ENCODE measurements around the gene HSPB6. TPM values are rescaled to one million over a fixed set of nuclear protein-coding genes. Genes with fewer than 3 reads are reported as not detected.

Gene HSPB6
- total and polyA plus RNA-seq, 2 donors from 2014 or later: 53.1 to 64.3 TPM

DNA sequence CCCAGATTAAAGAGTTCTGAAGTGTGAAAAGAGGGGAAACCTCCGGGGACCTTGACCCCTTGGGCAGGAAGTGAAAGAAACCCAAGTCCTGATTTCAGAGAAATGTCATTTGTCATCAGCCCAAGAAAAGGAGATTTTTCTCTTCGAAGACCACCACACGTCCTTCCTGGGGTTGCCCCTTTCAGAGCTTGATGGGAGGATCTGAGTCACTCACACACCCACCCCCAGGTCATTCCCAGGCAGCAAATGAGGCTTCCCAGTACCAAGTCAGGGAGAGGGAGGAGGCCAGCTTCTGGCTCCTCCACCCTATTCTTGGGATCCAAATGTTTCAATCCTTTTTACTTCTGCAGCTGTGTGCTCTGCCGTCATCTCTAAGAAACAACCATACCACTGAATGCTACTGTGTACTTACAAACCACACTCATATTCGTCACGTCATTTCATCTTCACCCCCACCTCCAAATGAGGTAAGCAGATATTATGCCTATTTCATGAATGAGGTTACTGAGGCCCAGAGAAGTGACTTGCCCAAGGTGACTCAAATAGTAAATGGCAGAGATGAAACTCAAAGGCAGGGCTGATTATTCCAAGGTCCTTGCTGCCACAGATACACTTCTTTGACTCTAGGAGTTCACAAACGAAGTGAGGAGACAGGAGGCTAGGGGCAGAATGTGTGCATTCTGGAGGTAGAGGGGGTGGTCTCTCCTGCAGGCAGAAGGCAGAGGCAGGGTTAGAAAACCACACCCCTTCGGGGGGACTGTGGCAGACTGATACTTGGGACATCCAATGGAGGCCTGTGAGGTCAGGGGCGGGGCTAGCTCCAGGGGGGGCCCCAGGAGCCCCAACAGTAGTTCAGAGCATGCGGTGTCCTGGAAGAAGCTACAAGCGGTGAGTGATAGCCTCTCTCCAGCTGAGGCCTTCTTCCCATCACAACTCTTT lies 44.0 kb downstream of the HSPB6 start:
- Histone ChIP-seq H3K36me3 (ENCODE audit: control insufficient read depth in 2 of 3, insufficient read depth in 3 of 3, low read length in 3 of 3) (no peaks in the 10 kb centered on the region), H3K4me3 (ENCODE audit: low read length in 3 of 3) (no peak overlapping the region), H3K27ac (ENCODE audit: low read depth in 2 of 2, low read length in 2 of 2) (no peak overlapping the region), H3K9ac (ENCODE audit: low read length in 3 of 3) (no peak overlapping the region), H3K27me3 (ENCODE audit: control insufficient read depth, insufficient read depth, low read length) (no peaks in the 10 kb centered on the region), H3K9me3 (ENCODE audit: control insufficient read depth in 2 of 3, insufficient read depth in 1 of 3, low read length in 3 of 3) (no peaks in the 10 kb centered on the region), H3K4me1 (ENCODE audit: control insufficient read depth in 2 of 3, insufficient read depth in 2 of 3, low read depth in 1 of 3, low read length in 3 of 3) (peaks cover 0 to 7% (median 0%) of the 10 kb centered on the region in 3 donors)
- TF ChIP-seq, protein P1, sequence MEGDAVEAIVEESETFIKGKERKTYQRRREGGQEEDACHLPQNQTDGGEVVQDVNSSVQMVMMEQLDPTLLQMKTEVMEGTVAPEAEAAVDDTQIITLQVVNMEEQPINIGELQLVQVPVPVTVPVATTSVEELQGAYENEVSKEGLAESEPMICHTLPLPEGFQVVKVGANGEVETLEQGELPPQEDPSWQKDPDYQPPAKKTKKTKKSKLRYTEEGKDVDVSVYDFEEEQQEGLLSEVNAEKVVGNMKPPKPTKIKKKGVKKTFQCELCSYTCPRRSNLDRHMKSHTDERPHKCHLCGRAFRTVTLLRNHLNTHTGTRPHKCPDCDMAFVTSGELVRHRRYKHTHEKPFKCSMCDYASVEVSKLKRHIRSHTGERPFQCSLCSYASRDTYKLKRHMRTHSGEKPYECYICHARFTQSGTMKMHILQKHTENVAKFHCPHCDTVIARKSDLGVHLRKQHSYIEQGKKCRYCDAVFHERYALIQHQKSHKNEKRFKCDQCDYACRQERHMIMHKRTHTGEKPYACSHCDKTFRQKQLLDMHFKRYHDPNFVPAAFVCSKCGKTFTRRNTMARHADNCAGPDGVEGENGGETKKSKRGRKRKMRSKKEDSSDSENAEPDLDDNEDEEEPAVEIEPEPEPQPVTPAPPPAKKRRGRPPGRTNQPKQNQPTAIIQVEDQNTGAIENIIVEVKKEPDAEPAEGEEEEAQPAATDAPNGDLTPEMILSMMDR (IDR thresholded peaks at IDR 0.05; ENCODE audit: borderline replicate concordance, extremely low read depth, insufficient read depth): no peak
- no peak for FAIRE-seq
- no peak for DNase-seq
- intact Hi-C loops (cut with DNase I): no loop called here

DNA sequence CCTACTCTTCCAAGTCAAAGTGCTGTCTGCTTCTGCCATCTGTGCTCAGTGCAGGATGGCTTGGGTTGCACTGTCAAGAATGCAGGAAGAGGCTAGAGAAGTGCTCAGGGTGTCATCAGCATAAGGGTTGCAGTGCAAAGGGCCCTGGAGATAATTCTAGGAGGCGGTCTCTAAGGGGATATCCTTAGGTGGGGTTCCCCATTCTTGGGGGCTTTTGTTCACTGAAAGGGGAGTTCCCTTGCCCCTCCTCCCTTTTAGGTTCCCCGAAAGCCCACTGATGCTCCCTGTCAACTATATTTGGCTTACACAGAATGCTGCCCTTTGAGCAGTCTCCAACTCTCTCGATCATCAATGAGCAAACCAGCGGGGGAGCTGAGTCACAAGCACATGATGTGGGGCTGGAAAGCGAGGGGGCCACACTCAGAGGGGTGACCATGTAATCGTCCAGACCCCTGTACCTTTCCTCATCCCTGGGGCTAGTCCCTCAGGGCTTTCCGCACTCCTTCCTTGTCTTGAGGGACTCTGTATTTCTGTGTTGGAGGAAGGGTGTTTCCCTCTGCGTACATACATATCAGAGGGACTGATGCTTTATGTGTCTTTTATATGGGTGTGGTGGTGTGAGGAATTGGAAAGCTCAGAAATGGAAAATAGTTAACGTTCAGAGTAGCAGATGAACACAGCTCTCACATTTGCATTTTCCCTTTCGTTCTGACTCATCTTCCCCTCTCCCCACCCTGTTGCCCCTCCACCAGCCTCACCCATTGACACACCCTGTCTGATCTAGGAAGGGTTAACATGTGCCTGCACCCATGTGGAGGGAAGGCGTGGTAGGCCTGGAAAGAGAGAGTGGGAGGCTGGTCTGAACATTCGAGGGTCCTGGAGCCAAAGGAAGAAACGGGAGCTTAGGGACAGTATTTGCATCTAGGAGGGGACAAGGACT lies 45.8 kb downstream of the HSPB6 start:
- H3K4me1 ChIP-seq (ENCODE audit: control insufficient read depth in 2 of 3, insufficient read depth in 2 of 3, low read depth in 1 of 3, low read length in 3 of 3): peaks cover 0 to 5% (median 0%) of the 10 kb centered on the region in 3 donors
- no peak overlapping the region for H3K4me3 ChIP-seq (ENCODE audit: low read length in 3 of 3)
- H3K9me3 ChIP-seq (ENCODE audit: control insufficient read depth in 2 of 3, insufficient read depth in 1 of 3, low read length in 3 of 3): no peaks in the 10 kb centered on the region
- no peaks in the 10 kb centered on the region for H3K36me3 ChIP-seq (ENCODE audit: control insufficient read depth in 2 of 3, insufficient read depth in 3 of 3, low read length in 3 of 3)
- no peaks in the 10 kb centered on the region for H3K27me3 ChIP-seq (ENCODE audit: control insufficient read depth, insufficient read depth, low read length)
- TF ChIP-seq, protein P1 (IDR thresholded peaks at IDR 0.05; ENCODE audit: borderline replicate concordance, extremely low read depth, insufficient read depth): no peak
- FAIRE-seq (no peak), DNase-seq (no peak)
- intact Hi-C loops (cut with DNase I): no loop called here
- H3K9ac ChIP-seq (ENCODE audit: low read length in 3 of 3): no peak overlapping the region
- no peak overlapping the region for H3K27ac ChIP-seq (ENCODE audit: low read depth in 2 of 2, low read length in 2 of 2)

DNA sequence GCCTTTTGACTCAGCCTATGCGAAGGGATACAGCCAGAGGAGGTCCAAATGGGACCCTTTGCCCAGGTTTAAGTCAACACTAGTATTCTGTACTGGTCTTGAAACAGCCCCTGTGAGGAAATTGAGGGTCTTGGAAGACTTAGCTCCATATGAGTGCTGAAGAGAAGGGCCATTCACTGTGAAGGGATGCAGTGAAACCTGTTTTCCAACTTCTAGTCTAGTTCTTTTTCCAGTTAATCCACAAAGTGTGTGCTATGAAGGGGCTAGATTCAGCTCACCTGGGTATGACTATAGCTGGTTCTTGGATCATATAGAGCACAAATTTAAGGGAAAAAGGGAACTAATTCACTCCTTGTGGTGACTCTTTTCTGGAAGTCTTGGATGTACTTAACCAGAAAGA lies 48.4 kb downstream of the HSPB6 start:
- H3K27me3 ChIP-seq (ENCODE audit: control insufficient read depth, insufficient read depth, low read length): no peaks in the 10 kb centered on the region
- no peak overlapping the region for H3K4me3 ChIP-seq (ENCODE audit: low read length in 3 of 3)
- no peaks in the 10 kb centered on the region for H3K36me3 ChIP-seq (ENCODE audit: control insufficient read depth in 2 of 3, insufficient read depth in 3 of 3, low read length in 3 of 3)
- no peaks in the 10 kb centered on the region for H3K9me3 ChIP-seq (ENCODE audit: control insufficient read depth in 2 of 3, insufficient read depth in 1 of 3, low read length in 3 of 3)
- H3K9ac ChIP-seq (ENCODE audit: low read length in 3 of 3): no peak overlapping the region
- DNase-seq: peak in 1 of 5 donors; percentile 25
- H3K27ac ChIP-seq (ENCODE audit: low read depth in 2 of 2, low read length in 2 of 2): no peak overlapping the region
- no peak for FAIRE-seq
- TF ChIP-seq, protein P1 (IDR thresholded peaks at IDR 0.05; ENCODE audit: borderline replicate concordance, extremely low read depth, insufficient read depth): no peak
- no peaks in the 10 kb centered on the region for H3K4me1 ChIP-seq (ENCODE audit: control insufficient read depth in 2 of 3, insufficient read depth in 2 of 3, low read depth in 1 of 3, low read length in 3 of 3)
- intact Hi-C loops (cut with DNase I): no loop called here

Other genes with a start within 250 kb of the HSPB6 start
- 150 TPM for gene DMKN, start 243.4 kb downstream of the HSPB6 start, total RNA-seq
- 137 TPM for gene DMKN, start 243.4 kb downstream of the HSPB6 start, polyA plus RNA-seq (ENCODE audit: insufficient read depth, low read depth, low replicate concordance)
- gene SBSN, start 228.7 kb downstream of the HSPB6 start, total RNA-seq: not detected
- gene SBSN, start 228.7 kb downstream of the HSPB6 start, polyA plus RNA-seq (ENCODE audit: insufficient read depth, low read depth, low replicate concordance): not detected
- gene GAPDHS, start 223.6 kb downstream of the HSPB6 start, total RNA-seq: not detected
- not detected for gene GAPDHS, start 223.6 kb downstream of the HSPB6 start, polyA plus RNA-seq (ENCODE audit: insufficient read depth, low read depth, low replicate concordance)
- 76.9 TPM for gene TMEM147, start 211.4 kb downstream of the HSPB6 start, total RNA-seq
- 233 TPM for gene TMEM147, start 211.4 kb downstream of the HSPB6 start, polyA plus RNA-seq (ENCODE audit: insufficient read depth, low read depth, low replicate concordance)
- not detected for gene ATP4A, start 193.4 kb downstream of the HSPB6 start, total RNA-seq
- gene ATP4A, start 193.4 kb downstream of the HSPB6 start, polyA plus RNA-seq (ENCODE audit: insufficient read depth, low read depth, low replicate concordance): not detected
- gene PMIS2, start 170.9 kb downstream of the HSPB6 start, total RNA-seq: not detected
- not detected for gene PMIS2, start 170.9 kb downstream of the HSPB6 start, polyA plus RNA-seq (ENCODE audit: insufficient read depth, low read depth, low replicate concordance)
- 15.9 TPM for gene HAUS5, start 144.3 kb downstream of the HSPB6 start, total RNA-seq
- 6.8 TPM for gene HAUS5, start 144.3 kb downstream of the HSPB6 start, polyA plus RNA-seq (ENCODE audit: insufficient read depth, low read depth, low replicate concordance)
- 77.6 TPM for gene RBM42, start 128.0 kb downstream of the HSPB6 start, total RNA-seq
- gene RBM42, start 128.0 kb downstream of the HSPB6 start, polyA plus RNA-seq (ENCODE audit: insufficient read depth, low read depth, low replicate concordance): 78.1 TPM
- 0.38 TPM for gene ETV2, start 115.3 kb downstream of the HSPB6 start, total RNA-seq
- gene ETV2, start 115.3 kb downstream of the HSPB6 start, polyA plus RNA-seq (ENCODE audit: insufficient read depth, low read depth, low replicate concordance): 3.3 TPM
- gene COX6B1, start 108.7 kb downstream of the HSPB6 start, total RNA-seq: 323 TPM
- 1,951 TPM for gene COX6B1, start 108.7 kb downstream of the HSPB6 start, polyA plus RNA-seq (ENCODE audit: insufficient read depth, low read depth, low replicate concordance)
- gene UPK1A, start 90.5 kb downstream of the HSPB6 start, total RNA-seq: not detected
- gene UPK1A, start 90.5 kb downstream of the HSPB6 start, polyA plus RNA-seq (ENCODE audit: insufficient read depth, low read depth, low replicate concordance): 0.32 TPM
- 1.8 TPM for gene ZBTB32, start 52.5 kb downstream of the HSPB6 start, total RNA-seq
- not detected for gene ZBTB32, start 52.5 kb downstream of the HSPB6 start, polyA plus RNA-seq (ENCODE audit: insufficient read depth, low read depth, low replicate concordance)
- 40.8 TPM for gene KMT2B, start 39.0 kb downstream of the HSPB6 start, total RNA-seq
- 14.8 TPM for gene KMT2B, start 39.0 kb downstream of the HSPB6 start, polyA plus RNA-seq (ENCODE audit: insufficient read depth, low read depth, low replicate concordance)
- 22.3 TPM for gene IGFLR1, start 14.6 kb downstream of the HSPB6 start, total RNA-seq
- 26.0 TPM for gene IGFLR1, start 14.6 kb downstream of the HSPB6 start, polyA plus RNA-seq (ENCODE audit: insufficient read depth, low read depth, low replicate concordance)
- 27.4 TPM for gene U2AF1L4, start 11.6 kb downstream of the HSPB6 start, total RNA-seq
- 47.7 TPM for gene U2AF1L4, start 11.6 kb downstream of the HSPB6 start, polyA plus RNA-seq (ENCODE audit: insufficient read depth, low read depth, low replicate concordance)
- 84.0 TPM for gene PSENEN, start 11.4 kb downstream of the HSPB6 start, total RNA-seq
- 185 TPM for gene PSENEN, start 11.4 kb downstream of the HSPB6 start, polyA plus RNA-seq (ENCODE audit: insufficient read depth, low read depth, low replicate concordance)
- 11.2 TPM for gene LIN37, start 8.5 kb downstream of the HSPB6 start, total RNA-seq
- 11.4 TPM for gene LIN37, start 8.5 kb downstream of the HSPB6 start, polyA plus RNA-seq (ENCODE audit: insufficient read depth, low read depth, low replicate concordance)
- 34.9 TPM for gene PROSER3, start 1.1 kb upstream of the HSPB6 start, total RNA-seq
- gene PROSER3, start 1.1 kb upstream of the HSPB6 start, polyA plus RNA-seq (ENCODE audit: insufficient read depth, low read depth, low replicate concordance): 2.8 TPM
- 18.5 TPM for gene ARHGAP33, start 18.5 kb upstream of the HSPB6 start, total RNA-seq
- 5.6 TPM for gene ARHGAP33, start 18.5 kb upstream of the HSPB6 start, polyA plus RNA-seq (ENCODE audit: insufficient read depth, low read depth, low replicate concordance)
- gene PRODH2, start 55.8 kb upstream of the HSPB6 start, total RNA-seq: 9.0 TPM
- 409 TPM for gene PRODH2, start 55.8 kb upstream of the HSPB6 start, polyA plus RNA-seq (ENCODE audit: insufficient read depth, low read depth, low replicate concordance)
- gene NPHS1, start 95.5 kb upstream of the HSPB6 start, total RNA-seq: 0.25 TPM
- 39.7 TPM for gene NPHS1, start 95.5 kb upstream of the HSPB6 start, polyA plus RNA-seq (ENCODE audit: insufficient read depth, low read depth, low replicate concordance)
- not detected for gene KIRREL2, start 99.9 kb upstream of the HSPB6 start, total RNA-seq
- gene KIRREL2, start 99.9 kb upstream of the HSPB6 start, polyA plus RNA-seq (ENCODE audit: insufficient read depth, low read depth, low replicate concordance): 0.82 TPM
- gene APLP1, start 111.5 kb upstream of the HSPB6 start, total RNA-seq: 3.8 TPM
- gene APLP1, start 111.5 kb upstream of the HSPB6 start, polyA plus RNA-seq (ENCODE audit: insufficient read depth, low read depth, low replicate concordance): 13.6 TPM
- 23.9 TPM for gene NFKBID, start 143.5 kb upstream of the HSPB6 start, total RNA-seq
- 1.9 TPM for gene NFKBID, start 143.5 kb upstream of the HSPB6 start, polyA plus RNA-seq (ENCODE audit: insufficient read depth, low read depth, low replicate concordance)
- gene HCST, start 145.5 kb upstream of the HSPB6 start, total RNA-seq: 16.7 TPM
- 10.6 TPM for gene HCST, start 145.5 kb upstream of the HSPB6 start, polyA plus RNA-seq (ENCODE audit: insufficient read depth, low read depth, low replicate concordance)
- gene TYROBP, start 151.3 kb upstream of the HSPB6 start, total RNA-seq: 77.6 TPM
- gene TYROBP, start 151.3 kb upstream of the HSPB6 start, polyA plus RNA-seq (ENCODE audit: insufficient read depth, low read depth, low replicate concordance): 64.2 TPM
- gene LRFN3, start 179.3 kb upstream of the HSPB6 start, total RNA-seq: 9.4 TPM
- gene LRFN3, start 179.3 kb upstream of the HSPB6 start, polyA plus RNA-seq (ENCODE audit: insufficient read depth, low read depth, low replicate concordance): 8.2 TPM
- 15.0 TPM for gene SDHAF1, start 238.2 kb upstream of the HSPB6 start, total RNA-seq
- gene SDHAF1, start 238.2 kb upstream of the HSPB6 start, polyA plus RNA-seq (ENCODE audit: insufficient read depth, low read depth, low replicate concordance): 34.3 TPM

All from kidney (tissue), 14 donors.